Neural progenitor cell (in vitro differentiated cells): Measurements from ENCODE around the gene STMP1.

Experiments
- EZH2 ChIP-seq: fragments of 200-600 bp; sonication (generic); IDR thresholded peaks from 2 replicates; pipeline ENCODE4 v1.6.1; 2017; ENCODE audit warnings: antibody characterized with exemption, mild to moderate bottlenecking, moderate library complexity
- EZH2phosphoT487 ChIP-seq: fragments of 200-600 bp; sonication (generic); IDR thresholded peaks from 2 replicates; pipeline ENCODE4 v1.6.1; 2017; ENCODE audit warnings: antibody characterized with exemption
- TF ChIP-seq, protein P1 (sequence below): fragments of 200-600 bp; sonication (generic); IDR thresholded peaks from 2 replicates; pipeline ENCODE4 v1.5.1; 2017; ENCODE audit warnings: antibody characterized with exemption, mild to moderate bottlenecking

DNA sequence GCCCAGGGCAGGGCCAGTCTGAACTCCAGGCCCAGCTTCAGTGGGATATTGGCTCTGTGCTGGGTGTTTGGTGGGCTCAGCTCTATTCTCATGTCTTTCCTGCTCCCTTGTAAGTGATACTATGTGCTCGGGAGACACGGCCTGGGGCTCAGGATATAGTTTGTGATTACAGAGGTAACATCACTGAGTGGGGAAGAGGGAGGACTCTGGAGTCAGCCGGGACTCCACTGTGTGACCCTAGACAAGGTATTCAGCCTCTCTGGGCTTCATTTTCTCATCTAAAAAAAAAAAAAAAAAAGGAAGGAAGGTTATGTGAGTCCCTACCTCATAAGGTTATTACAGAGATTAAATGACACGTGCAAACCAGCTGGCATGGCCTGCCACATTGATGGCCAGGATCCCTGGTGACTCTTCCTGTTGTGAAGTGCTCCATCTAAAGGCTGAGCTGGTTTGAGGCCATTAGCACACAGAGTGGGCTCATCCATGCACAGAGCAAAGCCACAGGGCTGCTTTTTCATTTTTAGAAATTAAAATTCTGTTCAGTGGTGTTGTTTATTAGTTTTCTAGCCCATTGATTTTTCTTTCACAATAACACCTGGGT, 50.0 kb downstream of the STMP1 start:
- TF ChIP-seq, protein P1, sequence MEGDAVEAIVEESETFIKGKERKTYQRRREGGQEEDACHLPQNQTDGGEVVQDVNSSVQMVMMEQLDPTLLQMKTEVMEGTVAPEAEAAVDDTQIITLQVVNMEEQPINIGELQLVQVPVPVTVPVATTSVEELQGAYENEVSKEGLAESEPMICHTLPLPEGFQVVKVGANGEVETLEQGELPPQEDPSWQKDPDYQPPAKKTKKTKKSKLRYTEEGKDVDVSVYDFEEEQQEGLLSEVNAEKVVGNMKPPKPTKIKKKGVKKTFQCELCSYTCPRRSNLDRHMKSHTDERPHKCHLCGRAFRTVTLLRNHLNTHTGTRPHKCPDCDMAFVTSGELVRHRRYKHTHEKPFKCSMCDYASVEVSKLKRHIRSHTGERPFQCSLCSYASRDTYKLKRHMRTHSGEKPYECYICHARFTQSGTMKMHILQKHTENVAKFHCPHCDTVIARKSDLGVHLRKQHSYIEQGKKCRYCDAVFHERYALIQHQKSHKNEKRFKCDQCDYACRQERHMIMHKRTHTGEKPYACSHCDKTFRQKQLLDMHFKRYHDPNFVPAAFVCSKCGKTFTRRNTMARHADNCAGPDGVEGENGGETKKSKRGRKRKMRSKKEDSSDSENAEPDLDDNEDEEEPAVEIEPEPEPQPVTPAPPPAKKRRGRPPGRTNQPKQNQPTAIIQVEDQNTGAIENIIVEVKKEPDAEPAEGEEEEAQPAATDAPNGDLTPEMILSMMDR: no peak
- TF ChIP-seq EZH2: no peak
- TF ChIP-seq EZH2phosphoT487: no peak
